H54 (cell line): ENCODE measurements around the gene RHOC.

ENCODE experiments used
- DNase-seq: peaks from one replicate; pipeline ENCODE4 v3.0.0; 2011; ENCODE audit warnings: low spot score, mixed read lengths; ENCODE audit not compliant: insufficient read length
- FAIRE-seq: peaks from 3 replicates; lab custom pipeline; 2011; peaks lifted over from hg19 to GRCh38; lab: Jason Lieb, UNC
- POLR2A ChIP-seq: IDR thresholded peaks from 2 replicates; pipeline ENCODE4 v1.6.1; 2011; ENCODE audit warnings: low read depth, mild to moderate bottlenecking, low read length

Gene RHOC

DNA sequence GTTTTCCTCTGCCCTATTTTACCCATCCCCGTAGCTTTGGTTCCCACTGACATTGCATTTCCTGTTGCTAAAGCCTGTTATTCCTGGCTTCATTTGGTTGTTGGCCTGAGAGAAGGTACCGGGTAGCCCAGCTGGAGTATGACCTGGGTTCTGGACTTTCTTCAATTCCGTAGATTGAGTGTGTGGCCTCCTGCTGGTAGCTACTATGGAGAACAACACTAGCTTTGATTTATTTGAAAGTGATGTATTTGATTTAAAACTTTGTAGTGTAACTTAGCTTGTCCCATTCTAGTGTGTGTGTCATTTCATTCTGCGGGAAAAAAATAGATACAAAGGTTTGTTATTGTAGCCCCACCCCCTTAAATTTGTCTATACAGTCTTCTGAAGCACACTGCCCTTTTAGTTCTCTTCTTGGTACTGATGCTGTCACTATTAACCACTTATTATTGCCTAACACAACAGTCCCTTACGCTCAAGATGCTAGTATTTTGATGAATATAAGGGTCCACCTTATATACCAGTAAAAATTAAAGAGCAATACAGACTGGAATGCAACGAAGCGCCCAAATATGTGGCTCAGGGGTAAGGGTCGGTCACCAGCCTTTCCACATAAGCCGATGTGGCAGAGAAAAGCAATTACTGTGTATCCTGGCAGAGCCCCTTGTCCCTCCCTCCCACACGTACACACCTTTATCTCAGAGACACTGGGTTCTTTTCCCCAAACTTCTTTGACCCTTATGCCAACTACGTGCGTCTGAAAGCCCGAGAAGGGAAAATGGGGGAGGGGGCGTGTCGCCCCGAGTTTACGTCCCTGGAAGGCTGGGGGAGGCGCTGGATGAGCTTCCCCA lies 33.1 kb downstream of the RHOC start:
- DNase-seq (no peak), FAIRE-seq (peak; percentile 62)

DNA sequence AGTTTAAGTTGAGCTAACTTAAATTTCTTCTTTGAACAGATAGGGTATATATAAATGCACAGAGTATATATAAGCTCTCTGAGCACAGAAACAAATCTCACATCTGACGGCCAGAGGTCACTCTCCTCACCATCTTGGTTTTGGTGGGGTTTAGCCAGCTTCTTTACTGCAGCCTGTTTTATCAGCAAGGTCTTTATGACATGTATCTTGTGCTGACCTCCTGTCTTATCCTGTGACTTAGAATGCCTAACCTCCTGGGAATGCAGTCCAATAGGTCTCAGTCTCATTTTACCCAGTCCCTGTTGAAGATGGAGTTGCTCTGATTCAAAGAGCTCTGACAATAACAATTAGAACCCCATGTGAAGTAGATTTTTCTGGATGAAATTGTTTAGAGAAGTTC lies 34.1 kb downstream of the RHOC start:
- no peak for TF ChIP-seq POLR2A
- DNase-seq, result no peak
- FAIRE-seq, result no peak

More for the DNA sequence above, 33.1 kb downstream of the RHOC start:
- no peak for TF ChIP-seq POLR2A

DNA sequence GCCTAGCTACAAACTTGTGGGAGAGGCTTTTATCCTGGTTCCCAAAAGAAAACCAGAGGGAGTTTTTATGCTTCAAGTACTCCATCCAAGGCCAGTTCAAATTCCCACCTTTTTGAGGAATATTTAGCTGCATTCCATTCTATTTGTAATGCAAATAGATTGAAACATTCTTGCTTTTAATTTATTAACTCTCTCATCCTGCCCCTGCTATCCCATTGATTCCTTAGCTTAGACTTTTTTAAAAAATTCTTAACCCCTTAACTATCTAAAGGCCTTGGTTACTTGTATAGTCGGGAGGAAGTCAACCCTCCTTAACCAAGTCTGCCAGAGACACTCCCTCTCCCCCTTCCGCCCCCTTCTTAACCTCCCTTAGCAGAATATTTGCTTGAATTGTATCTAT lies 34.9 kb downstream of the RHOC start:
- no peak for TF ChIP-seq POLR2A
- no peak for DNase-seq
- no peak for FAIRE-seq

DNA sequence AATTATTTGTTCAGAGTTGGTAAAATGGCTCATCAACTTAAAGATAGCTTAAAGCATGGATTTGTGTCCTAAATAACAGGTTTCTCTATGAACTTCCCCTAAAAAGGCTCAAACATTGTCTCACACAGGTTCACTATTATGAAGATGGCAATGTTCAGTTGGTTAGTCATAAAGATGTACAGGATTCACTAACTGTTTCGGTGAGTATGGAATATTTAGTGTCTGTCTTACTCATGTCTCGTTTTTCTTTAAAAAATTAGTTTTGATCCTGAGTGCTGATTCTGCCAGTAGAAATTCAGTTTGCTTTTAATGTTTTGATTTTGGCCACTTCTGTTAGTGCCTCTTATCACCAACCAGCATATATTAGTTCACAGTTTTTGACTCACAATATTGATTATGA lies 40.0 kb downstream of the RHOC start:
- DNase-seq (no peak), FAIRE-seq (peak; percentile 45)
- TF ChIP-seq POLR2A, result no peak

DNA sequence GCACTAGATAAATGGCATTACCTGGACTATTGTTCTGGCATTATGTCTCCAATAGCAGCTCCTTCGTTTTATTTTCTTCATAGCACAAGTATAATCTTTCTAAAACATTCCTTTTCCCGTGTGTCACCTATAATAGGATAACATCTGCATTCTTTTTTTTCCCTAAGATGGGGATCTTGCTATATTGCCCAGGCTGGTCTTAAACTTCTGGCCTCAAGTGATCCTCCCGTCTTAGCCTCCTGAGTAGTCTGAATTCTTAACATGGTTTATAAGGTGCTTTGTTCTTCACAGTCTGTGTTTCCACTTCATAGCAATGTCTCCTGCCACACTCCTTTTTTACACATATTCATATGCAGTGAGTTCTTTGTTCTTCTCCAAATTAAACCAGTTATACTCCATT lies 41.1 kb downstream of the RHOC start:
- FAIRE-seq, result no peak
- no peak for DNase-seq
- TF ChIP-seq POLR2A, result no peak

DNA sequence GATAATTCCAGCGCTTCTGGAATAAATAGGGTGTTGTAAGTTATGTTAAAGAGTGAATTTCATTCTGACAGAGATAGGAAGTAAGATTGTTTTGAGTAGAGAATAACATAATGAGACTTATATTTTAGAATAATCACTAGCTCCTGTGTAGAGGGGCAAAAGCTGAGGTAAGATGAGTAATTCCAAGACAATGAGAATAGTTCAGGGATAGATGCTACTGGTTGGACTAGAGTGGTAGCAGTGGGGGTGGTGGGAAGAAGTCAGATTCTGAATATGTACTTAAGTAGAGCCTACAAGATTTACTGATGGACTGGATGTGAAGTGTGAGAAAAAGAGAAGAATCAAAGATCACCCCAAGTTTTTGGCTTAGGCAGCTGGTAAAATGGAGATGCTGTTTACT lies 55.7 kb downstream of the RHOC start:
- DNase-seq (no peak), FAIRE-seq (peak; percentile 11)
- TF ChIP-seq POLR2A, result no peak
